ENCODE data around the gene C4BPB. TPM values are rescaled to one million over a fixed set of nuclear protein-coding genes. Genes with fewer than 3 reads are reported as not detected.

Gene C4BPB
- total and polyA plus RNA-seq, 2 of the 8 experiments (the other 6 are each of a cell fraction or from before 2014, with no cell fraction given), result not detected

- Histone ChIP-seq H3K23me2 (ENCODE audit: low read depth, low read length) (no peaks in the 10 kb centered on the region), H3K4ac (replicated peaks; ENCODE audit: insufficient read length, low read depth, low read length) (no peak overlapping the region), H3K4me1 (replicated peaks in 1 of 4; ENCODE audit: control insufficient read depth in 3 of 4, insufficient read depth in 4 of 4, low read length in 3 of 4) (no peaks in the 10 kb centered on the region; a peak in 1 of 7 replicates), H3K23ac (ENCODE audit: insufficient read length) (no peak overlapping the region), H3K79me2 (ENCODE audit: control insufficient read depth in 1 of 2, insufficient read depth in 2 of 2, low read length in 2 of 2) (0 out of 4 replicates have a peak, but pooled peaks cover 0 to 2% of the 10 kb centered on the region in 2 experiments), H2BK120ac (replicated peaks; ENCODE audit: low read depth, low read length) (no peak overlapping the region), H3K4me3 (ENCODE audit: extremely low read depth in 1 of 4, insufficient read depth in 2 of 4, low read depth in 3 of 4, low read length in 4 of 4) (no peak overlapping the region), H3K14ac (ENCODE audit: insufficient read length) (no peak overlapping the region), H3K56ac (replicated peaks; ENCODE audit: insufficient read length, low read depth, low read length) (no peak overlapping the region), H3K4me2 (ENCODE audit: insufficient read depth in 1 of 2, low read depth in 2 of 2, low read length in 2 of 2) (no peak overlapping the region), H3K9me3 (ENCODE audit: insufficient read depth in 2 of 2, low read depth in 1 of 2, low read length in 1 of 2) (no peaks in the 10 kb centered on the region), H3K18ac (ENCODE audit: extremely low read depth, low read length) (no peak overlapping the region), H4K20me1 (replicated peaks in 1 of 2; ENCODE audit: control insufficient read depth in 1 of 2, insufficient read depth in 2 of 2, low read length in 2 of 2) (peaks cover 0 to 2% of the 10 kb centered on the region in 2 experiments), H2BK15ac (ENCODE audit: low read length) (no peak overlapping the region), H4K91ac (replicated peaks; ENCODE audit: insufficient read length, low read length) (no peak overlapping the region), H2BK20ac (ENCODE audit: low read length) (no peak overlapping the region), H3K9ac (replicated peaks in 1 of 4; ENCODE audit: extremely low read depth in 1 of 4, low read depth in 3 of 4, low read length in 3 of 4) (no peak overlapping the region), H3K27ac (ENCODE audit: low read depth, low read length) (no peak overlapping the region), H4K8ac (ENCODE audit: extremely low read depth, insufficient read depth, low read length) (no peak overlapping the region; the same call in 1 of the 2 replicates), H2BK12ac (ENCODE audit: low read depth, low read length) (no peak overlapping the region), H2BK5ac (ENCODE audit: low read depth, low read length) (no peak overlapping the region), H3K36me3 (ENCODE audit: control insufficient read depth in 2 of 4, insufficient read depth in 4 of 4, low read length in 3 of 4) (no peaks in the 10 kb centered on the region), H2AK5ac (ENCODE audit: low read depth, low read length) (no peak overlapping the region), H2AFZ (ENCODE audit: low read length) (no peak overlapping the region), H3K79me1 (ENCODE audit: low read depth, low read length) (no peaks in the 10 kb centered on the region), H3K27me3 (replicated peaks in 1 of 4; ENCODE audit: control insufficient read depth in 3 of 4, extremely low read depth in 1 of 4, insufficient read depth in 3 of 4, low read length in 3 of 4) (no peaks in the 10 kb centered on the region), H4K5ac (ENCODE audit: insufficient read length, low read depth, low read length) (no peak overlapping the region)
- CTCF ChIA-PET (ENCODE audit: partially characterized antibody), result interaction anchor here (0.9 to 1.1 kb wide), 5 partner anchors 9 to 362 kb away, joined by 3 to 9 read pairs (median 4); partner anchors contain the start of gene PFKFB2
- 92% methylated on average over 4 of the region's 4 CpGs; no CpG with 5 or more reads in 1 of the 2 experiments for WGBS, 2 experiments (ENCODE audit: extremely low coverage in 1 of 2, insufficient coverage in 1 of 2, insufficient read length in 1 of 2, insufficient replicate concordance in 2 of 2, low coverage in 1 of 2, low lambda C conversion rate in 2 of 2, missing lambda C conversion rate in 1 of 2)
- FAIRE-seq (no peak), DNase-seq (ENCODE audit: low read depth in 1 of 2, low spot score in 2 of 2) (no peak)
- POLR2A ChIA-PET (ENCODE audit: partially characterized antibody), result interaction anchor here (1.7 kb wide), 1 partner anchor 13 kb away, joined by 12 read pairs; the partner anchor contains the start of gene PFKFB2
- TF ChIP-seq CTBP2 (IDR thresholded peaks at IDR 0.05; ENCODE audit: borderline replicate concordance, insufficient read depth, insufficient read length, low read length) (no peak), EZH2 (IDR thresholded peaks at IDR 0.05; ENCODE audit: low read depth, low read length, severe bottlenecking) (no peak), SP4 (IDR thresholded peaks at IDR 0.05; ENCODE audit: low read length) (no peak), POLR2AphosphoS5 (IDR thresholded peaks at IDR 0.05; ENCODE audit: low read depth, low read length) (no peak), RAD21 (IDR thresholded peaks at IDR 0.05 in 1 of 2, conservative IDR thresholded peaks at IDR 0.05 in 1 of 2; ENCODE audit: low read depth in 2 of 2, low read length in 2 of 2) (no peak), KDM5A (IDR thresholded peaks at IDR 0.05; ENCODE audit: low read length) (no peak), USF2 (IDR thresholded peaks at IDR 0.05; ENCODE audit: low read length) (no peak), NRF1 (IDR thresholded peaks at IDR 0.05; ENCODE audit: low read depth, low read length) (no peak), E2F6 (IDR thresholded peaks at IDR 0.05) (no peak)
These were observed 49.1 kb upstream of the C4BPB start for GRCh38 chr1:207039380-207040180.

All from H1 (cell line).